Activated T-cell treated with anti-CD3 and anti-CD28 coated beads, Interleukin-2, amount 50 U/mL, for 48 hours (primary cell): ENCODE results near the gene CAMTA1.

Source experiments
- DNase-seq, 2 experiments: peaks; one replicate each; pipeline ENCODE4 v3.0.0-alpha.2; 2020

Gene CAMTA1

GRCh38 chr1:7491109-7491817 is 706.0 kb downstream of the CAMTA1 start:
- no peak for DNase-seq

- no peak for DNase-seq
Measured at GRCh38 chr1:7491818-7492173, 706.5 kb downstream of the CAMTA1 start.

- no peak for DNase-seq
Measured at GRCh38 chr1:7493711-7494454, 708.6 kb downstream of the CAMTA1 start.

- DNase-seq, result no peak
Measured at GRCh38 chr1:7495962-7496361, 710.7 kb downstream of the CAMTA1 start.

- no peak for DNase-seq
Measured at GRCh38 chr1:7497107-7497637, 711.9 kb downstream of the CAMTA1 start.

DNA sequence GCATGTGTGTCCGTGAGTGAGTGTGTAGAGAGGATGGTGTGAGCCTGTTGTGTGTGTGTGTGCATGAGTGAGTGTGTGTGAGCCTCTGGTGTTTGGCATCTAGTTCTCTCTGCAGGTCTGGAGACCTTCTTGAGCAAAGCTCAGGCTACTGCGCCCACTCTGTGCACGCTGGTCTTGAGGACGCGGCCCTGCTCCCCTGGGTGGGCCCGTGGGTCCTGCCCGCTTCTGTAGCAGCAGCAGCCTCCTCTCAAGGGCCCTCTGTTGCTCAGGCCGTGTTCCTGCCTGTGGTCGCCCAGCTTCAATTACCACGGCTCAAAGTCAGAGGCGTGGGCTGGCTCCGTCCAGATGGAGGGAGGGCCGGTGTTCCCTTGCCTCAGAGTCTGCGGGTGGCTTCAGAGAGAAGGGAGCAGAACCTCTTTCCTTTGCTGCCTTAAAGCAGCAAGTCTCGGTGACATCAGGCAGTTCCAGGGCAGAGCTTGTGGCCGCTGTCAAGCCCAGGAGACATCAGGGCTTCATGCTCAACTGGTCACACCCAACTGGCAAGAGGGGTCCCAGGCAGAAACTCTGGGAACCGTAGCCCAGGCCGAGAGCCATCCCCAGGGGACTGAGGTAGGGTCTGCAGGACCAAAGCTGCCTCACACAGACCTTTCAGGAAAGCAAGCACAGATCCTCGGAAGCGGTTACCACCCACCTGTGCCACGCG is 715.3 kb downstream of the CAMTA1 start:
- no peak for DNase-seq

- no peak for DNase-seq
Measured at GRCh38 chr1:7501084-7501491, 715.8 kb downstream of the CAMTA1 start.

- no peak for DNase-seq
Measured at GRCh38 chr1:7501723-7502603, 716.7 kb downstream of the CAMTA1 start.

DNA sequence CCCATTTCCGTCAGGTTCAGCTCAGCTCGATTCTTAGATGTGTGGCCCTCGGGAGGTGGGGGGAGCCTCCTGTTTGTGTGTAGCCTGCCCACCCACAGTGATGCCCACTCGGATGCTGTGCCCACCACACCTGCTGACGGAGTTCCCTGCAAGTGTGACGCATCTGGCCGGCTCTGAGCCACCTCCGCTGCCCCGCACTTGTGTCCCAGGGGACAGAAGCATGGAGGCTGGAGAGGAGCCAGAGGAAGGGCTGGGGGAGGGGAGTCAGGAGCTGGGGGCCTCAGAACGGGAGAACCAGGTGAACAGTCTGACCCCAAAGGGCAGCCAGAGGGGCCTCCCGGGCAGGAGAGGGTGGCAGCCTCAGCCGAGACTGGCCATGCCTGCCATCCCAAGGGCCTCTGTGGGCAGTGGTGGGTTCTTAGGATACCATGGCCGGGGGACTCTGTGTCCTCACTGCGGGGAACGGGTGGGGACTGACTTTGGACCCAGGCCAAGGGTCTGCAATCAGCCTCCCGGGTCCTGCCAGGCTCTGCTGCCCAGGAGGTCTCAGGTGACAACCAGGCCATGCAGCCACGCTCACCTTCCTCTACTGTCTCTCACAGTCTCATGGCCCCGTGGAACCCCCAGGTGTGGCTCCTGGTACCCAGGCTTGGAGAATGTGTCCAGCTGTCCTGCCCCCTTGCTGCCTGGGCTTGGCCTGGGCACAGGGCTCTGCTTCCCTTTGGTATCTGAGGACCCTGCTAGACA is 718.6 kb downstream of the CAMTA1 start:
- no peak for DNase-seq

DNA sequence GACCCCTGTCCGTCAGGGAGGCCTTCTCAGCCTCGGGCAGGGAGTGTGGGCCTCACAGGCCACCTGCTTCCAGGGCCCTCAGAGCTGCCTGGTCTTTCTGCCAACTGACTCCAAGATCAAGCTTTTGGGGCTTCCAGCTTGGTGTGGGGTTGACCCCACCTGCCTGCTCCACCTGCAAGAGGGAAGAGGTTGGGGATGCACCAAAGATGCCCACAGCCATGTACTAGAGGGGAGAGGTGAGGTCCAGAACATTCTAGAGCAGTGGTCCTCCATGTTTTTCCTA is 719.1 kb downstream of the CAMTA1 start:
- DNase-seq, result no peak

DNA sequence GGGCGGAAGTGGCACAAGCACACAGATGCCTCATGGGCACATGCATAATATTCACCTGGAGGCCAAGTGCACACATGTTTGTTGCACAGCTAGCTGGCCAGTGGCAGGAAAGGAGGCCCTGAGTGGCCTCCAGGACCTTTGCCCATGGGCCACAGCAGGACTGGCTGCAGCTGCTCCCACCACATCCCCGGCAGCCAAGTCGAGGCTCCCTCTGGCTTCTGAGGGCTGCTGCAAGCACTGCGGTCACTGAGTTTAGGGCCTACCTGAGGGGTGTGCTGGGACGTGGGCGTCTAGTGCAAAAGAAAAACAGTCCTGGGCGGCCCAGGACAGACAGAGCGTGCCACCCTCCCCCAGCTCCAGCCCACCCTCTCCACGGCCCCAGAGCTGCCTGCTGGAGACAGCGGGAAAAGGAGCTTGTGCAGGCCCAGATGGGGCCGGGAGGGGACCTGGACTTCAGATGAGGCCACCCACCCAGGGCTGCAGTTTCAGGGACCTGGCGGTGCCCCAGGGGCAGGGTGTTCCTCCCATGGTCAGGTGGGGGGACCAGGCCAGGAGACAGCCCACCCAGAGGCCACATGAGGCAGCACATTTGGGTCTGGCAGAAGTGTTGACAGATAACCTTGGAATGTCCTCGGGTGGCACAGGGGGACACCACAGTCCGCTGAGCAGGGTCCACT is 720.0 kb downstream of the CAMTA1 start:
- no peak for DNase-seq

DNA sequence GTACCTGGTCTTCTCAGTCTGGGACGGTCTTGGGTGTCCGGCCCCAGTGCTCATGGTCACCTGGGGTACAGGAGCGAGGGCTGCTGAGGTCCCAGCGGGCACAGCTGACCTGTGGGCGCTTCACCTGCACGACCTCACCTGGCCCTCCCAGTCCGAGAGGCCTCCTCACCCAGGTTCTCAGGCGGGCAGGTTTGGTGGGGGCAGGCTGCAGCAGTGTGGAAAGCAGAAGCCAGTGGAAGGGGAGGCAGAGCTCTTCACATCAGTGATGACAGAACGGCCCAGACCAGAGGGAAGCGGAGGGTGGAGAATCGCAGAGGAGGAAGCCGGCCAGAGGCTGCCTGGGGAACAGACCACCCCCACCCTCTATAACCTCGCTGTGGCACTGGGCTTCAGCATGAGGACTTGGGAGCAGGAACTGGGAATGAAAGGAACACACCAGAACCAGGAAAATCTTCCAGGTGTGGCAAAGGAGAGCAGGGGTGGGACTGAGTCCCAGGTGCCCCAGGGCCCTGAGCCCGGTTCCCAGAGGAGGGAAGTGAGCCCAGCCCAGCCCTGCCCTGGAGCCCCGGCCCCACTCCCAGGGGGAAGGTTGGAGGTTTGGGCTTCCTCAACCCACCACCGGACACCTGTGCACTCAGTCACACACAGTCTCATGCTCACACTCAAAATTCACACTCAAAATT is 720.7 kb downstream of the CAMTA1 start:
- DNase-seq, result no peak

- DNase-seq, result no peak
Measured at GRCh38 chr1:7506454-7507284, 721.4 kb downstream of the CAMTA1 start.

GRCh38 chr1:7507285-7508019 is 722.2 kb downstream of the CAMTA1 start:
- no peak for DNase-seq

- no peak for DNase-seq
Measured at GRCh38 chr1:7508052-7508933, 723.0 kb downstream of the CAMTA1 start.

- DNase-seq, result no peak
Measured at GRCh38 chr1:7508934-7509519, 723.8 kb downstream of the CAMTA1 start.

DNA sequence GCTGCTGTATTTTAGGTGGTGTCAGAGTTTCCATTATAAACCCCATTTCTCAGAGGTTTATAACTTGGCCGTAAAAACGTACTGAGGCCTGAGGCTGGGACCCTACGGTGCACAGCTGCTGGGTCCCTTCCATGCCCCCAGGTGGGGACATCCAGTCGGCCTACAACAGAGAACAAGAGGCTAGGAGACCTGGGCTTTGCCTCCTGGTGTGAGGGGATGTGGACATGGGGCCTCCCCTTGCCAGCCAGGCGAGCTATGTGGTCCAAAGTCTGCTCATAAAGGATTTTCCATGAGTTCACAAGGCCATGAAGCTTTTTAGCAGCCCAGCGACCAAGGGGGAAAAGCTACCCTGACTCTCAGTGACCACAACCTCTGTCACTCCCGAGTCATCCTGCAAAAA is 724.3 kb downstream of the CAMTA1 start:
- no peak for DNase-seq

DNA sequence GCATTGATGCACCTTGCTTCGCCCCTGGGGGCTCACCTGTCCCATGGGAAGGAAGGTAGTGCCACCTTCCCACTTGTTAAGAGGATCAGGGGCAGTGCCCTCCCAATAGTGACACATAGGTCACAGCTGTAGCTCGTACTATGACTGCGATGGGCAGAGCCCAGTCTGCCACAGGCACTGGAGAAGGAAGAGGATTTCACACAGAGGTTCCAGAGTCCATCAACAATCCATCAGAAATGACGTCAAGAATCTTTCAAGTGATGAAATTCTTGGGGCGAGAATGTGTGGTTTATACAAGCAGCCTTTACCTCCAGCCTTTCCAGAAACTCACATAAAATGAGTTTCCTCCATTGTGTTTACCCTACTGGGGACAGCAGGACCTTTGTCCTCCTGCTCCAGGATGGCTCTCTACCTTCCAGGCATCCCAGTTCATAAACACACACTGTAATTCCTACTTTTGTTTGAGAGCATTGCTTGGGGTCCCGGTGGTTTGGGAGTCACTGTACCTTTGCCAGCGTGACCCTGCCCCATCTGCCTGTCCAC is 725.2 kb downstream of the CAMTA1 start:
- no peak for DNase-seq
